Measurements from ENCODE around the gene PSMD6.

Gene PSMD6

DNA sequence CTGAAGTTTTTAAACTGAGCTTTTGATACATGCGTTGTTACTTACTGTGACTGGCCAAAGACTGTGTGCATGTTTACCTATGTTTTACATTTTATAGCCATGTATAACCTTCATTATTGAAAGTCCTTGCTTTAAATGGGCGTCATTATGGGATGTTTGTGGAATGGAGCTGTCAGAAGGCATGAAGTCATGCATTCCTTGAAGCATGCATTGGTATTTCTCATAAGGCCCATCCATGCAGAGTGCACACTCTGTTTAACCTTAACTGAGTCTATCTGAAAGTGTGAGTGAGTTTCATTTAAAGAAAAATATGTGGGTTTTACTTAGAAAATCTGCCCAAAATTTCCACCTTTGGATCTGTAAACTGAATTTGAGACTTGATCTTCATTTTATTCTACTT, 51.1 kb downstream of the PSMD6 start:
- no peak overlapping the region for H3K27ac ChIP-seq
- TF ChIP-seq, protein P1, sequence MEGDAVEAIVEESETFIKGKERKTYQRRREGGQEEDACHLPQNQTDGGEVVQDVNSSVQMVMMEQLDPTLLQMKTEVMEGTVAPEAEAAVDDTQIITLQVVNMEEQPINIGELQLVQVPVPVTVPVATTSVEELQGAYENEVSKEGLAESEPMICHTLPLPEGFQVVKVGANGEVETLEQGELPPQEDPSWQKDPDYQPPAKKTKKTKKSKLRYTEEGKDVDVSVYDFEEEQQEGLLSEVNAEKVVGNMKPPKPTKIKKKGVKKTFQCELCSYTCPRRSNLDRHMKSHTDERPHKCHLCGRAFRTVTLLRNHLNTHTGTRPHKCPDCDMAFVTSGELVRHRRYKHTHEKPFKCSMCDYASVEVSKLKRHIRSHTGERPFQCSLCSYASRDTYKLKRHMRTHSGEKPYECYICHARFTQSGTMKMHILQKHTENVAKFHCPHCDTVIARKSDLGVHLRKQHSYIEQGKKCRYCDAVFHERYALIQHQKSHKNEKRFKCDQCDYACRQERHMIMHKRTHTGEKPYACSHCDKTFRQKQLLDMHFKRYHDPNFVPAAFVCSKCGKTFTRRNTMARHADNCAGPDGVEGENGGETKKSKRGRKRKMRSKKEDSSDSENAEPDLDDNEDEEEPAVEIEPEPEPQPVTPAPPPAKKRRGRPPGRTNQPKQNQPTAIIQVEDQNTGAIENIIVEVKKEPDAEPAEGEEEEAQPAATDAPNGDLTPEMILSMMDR (conservative IDR thresholded peaks at IDR 0.05), result no peak

DNA sequence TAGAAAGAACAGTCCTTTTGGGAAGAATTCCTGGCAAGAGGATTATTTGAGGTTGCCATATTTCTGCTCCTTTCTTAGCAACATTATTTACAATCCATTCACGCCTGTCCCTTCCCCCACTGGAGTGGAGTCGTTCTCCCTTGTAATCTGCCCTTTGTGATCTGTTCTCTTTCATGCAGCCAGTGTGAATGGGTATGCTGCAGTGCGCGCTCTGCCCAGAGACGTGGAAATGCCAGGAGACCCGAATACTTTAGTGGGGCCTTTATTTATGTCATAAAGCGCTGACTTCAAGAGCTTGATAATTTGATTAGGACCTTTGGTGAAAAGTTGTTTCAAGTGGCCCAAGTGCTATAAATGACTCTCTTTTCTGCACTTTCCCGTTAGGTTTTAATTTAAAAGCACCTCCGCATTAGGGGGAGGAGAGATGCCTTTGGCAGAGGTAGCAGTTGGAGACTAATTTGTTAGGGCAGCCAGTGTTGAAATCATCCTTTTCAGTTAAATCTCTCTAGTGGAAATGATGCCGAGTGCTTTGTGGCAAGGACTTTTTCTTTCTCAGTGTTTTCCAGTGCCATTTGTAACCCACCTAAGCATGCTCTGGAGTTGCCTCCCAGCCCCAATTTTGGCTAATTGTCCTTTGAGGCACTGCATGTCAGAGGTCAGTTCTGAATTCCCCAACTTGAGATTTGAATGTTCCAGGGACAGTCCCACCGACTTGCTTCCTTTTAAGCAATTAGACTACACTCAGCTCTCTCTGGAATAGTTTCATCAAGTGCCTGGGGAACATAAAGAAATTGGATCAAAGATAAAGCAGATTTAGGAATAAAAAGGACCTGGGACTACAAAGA, 52.4 kb downstream of the PSMD6 start:
- TF ChIP-seq, protein P1 (conservative IDR thresholded peaks at IDR 0.05), result no peak
- H3K27ac ChIP-seq, result no peak overlapping the region

DNA sequence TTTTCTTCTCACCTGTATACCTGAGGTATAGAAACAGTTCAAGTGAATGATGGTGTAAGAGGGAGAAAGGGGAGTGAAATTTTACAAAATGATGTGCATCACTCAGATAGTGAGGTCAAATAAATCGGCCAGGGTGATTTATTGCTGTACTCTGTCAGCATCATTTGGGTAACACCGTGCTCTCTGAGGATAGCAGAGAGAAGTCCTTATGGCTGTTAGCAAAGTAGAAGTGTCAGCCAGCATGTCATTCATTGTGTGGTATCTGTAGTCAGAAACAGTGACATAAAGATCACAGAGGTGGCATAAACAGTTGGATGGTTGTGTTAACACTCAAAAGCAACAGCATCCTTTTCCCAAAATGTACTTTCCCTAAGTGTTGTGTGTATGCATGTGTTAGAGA, 53.4 kb downstream of the PSMD6 start:
- H3K27ac ChIP-seq, result no peak overlapping the region
- TF ChIP-seq, protein P1 (conservative IDR thresholded peaks at IDR 0.05), result no peak

DNA sequence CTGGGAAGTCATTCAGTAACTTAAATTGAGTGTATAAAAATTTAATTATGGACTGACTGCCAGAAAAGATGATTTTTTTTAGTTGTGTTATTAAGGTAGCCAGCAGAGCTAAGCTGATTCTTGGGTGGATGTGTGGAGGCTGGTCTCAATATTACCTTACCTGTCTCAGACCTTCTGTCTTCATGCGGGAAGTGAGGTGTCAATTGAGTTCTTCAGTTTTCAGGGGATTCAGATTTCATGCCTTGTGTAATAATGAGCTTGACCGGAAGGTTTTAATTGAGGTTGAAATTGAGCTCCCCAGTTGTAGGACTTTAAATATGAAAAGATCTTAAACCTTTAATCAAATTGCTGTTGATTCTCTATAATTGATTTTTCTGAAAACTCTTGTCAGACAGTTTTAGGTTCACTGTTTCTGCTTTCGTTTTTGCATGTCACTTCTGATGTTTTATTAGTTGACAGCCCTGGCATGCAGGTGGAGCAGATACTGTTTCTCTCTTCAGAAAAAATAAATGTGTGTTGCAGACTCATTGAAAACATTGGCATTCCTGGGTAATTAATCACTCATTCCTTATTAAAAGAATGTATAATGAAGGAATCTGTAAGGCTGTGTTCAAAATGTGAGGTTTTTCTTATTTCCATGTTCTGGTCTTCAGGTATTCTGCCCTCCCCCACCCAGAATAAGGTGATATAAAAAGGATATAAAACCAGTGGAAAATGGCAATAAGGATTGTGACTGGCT, 54.5 kb downstream of the PSMD6 start:
- TF ChIP-seq, protein P1 (conservative IDR thresholded peaks at IDR 0.05), result no peak
- peak overlapping the region; percentile 56 for H3K27ac ChIP-seq

DNA sequence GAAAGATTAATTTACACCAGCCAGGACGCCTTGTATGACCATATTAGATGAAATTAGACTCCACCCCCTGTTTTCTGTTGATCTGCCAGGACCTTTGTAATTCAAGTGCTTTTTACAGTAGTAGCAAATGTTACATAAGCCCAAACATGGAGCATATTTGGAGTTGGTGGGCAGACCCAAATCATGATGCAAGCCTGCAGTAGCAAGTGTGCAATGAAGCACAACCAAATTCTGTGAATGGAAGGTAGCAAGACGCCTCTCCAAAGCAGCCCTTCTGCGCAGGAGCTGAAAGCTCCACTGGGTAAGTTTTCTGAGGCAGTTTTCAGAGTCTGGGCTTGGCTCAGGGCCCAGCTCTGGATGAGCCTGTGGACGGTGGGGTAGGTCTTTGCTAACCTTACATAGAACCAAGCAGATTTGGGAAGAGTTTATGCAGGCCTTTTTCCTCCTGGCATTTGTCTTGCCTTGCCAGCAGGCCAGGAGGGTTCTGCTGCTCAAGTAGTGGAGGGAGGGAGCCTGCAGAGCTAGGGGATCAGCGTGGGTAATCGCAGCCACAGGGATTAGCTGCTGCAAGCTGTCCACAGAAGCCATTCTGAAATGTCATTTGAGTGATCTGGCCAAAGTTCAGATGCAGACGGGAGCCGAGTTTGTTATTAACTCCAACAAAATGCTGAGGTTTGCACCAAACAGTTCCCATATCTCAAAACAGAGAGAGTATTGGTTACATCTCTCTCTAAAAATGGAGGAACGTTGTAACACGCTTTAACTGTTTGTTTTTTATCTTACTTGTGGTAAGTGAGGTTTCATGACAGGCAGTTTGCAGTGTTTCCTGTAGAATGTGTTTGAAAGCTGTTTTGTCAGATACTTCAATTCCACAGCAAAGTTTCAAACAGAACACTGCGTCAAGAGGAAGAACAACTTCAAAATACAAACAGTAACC, 55.4 kb downstream of the PSMD6 start:
- TF ChIP-seq, protein P1 (conservative IDR thresholded peaks at IDR 0.05), result no peak
- H3K27ac ChIP-seq, result peak overlapping the region; percentile 56

DNA sequence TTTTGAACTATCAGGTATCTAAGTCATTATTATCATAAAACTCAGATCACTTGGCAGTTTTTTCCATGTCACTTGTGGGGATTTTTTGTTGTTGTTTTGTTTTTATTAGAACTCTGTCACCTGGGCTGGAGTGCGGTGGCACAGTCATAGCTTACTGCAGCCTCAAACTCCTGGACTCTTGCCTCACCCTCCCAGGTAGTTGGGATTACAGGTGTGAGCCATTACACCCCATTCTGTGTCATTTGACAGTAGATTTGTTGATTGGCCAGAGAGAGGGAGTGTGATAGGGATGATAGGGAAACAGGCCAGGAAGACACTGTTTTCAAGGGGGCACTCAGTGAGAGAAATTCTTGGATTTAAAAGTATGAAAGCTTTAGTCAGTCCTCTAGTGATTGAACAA, 56.4 kb downstream of the PSMD6 start:
- peak overlapping the region; percentile 56 for H3K27ac ChIP-seq
- TF ChIP-seq, protein P1 (conservative IDR thresholded peaks at IDR 0.05), result no peak
